HUES48 (cell line): ENCODE measurements around the gene TSPO2.

Source experiments
- H3K27ac ChIP-seq: one replicate; pipeline ENCODE4 v1.7.0; 2013; ENCODE audit warnings: low read depth, low read length, inconsistent platforms
- H3K27me3 ChIP-seq: 2 replicates; pipeline ENCODE4 v1.6.1; 2013; ENCODE audit warnings: mild to moderate bottlenecking, low read length; ENCODE audit not compliant: control insufficient read depth, insufficient read depth
- H3K36me3 ChIP-seq: 2 replicates; pipeline ENCODE4 v1.6.1; 2013; ENCODE audit warnings: low read length; ENCODE audit not compliant: control insufficient read depth, insufficient read depth
- H3K4me1 ChIP-seq: 2 replicates; pipeline ENCODE4 v1.6.1; 2013; ENCODE audit warnings: mild to moderate bottlenecking, low read length; ENCODE audit not compliant: control insufficient read depth, insufficient read depth
- H3K4me3 ChIP-seq: 2 replicates; pipeline ENCODE4 v1.5.1; 2013; ENCODE audit warnings: mild to moderate bottlenecking, low read depth, low read length
- H3K9ac ChIP-seq: 2 replicates; pipeline ENCODE4 v1.6.1; 2013; ENCODE audit warnings: mild to moderate bottlenecking, low read depth, low read length, moderate library complexity
- H3K9me3 ChIP-seq: 2 replicates; pipeline ENCODE4 v1.6.1; 2013; ENCODE audit warnings: low read length; ENCODE audit not compliant: control insufficient read depth, insufficient read depth

The TSPO2 gene

GRCh38 chr6:41051873-41052272, 9.6 kb downstream of the TSPO2 start:
- Histone ChIP-seq H3K9ac (no peak overlapping the region), H3K9me3 (no peaks in the 10 kb centered on the region), H3K4me1 (no peaks in the 10 kb centered on the region; the same call in 1 of the 2 replicates), H3K27me3 (no peaks in the 10 kb centered on the region), H3K36me3 (no peaks in the 10 kb centered on the region), H3K27ac (no peak overlapping the region), H3K4me3 (no peak overlapping the region)

- Histone ChIP-seq H3K9ac (no peak within 1 kb of the TSS), H3K27ac (no peak within 1 kb of the TSS)
These were observed 10.8 kb downstream of the TSPO2 start, which contains the start of gene APOBEC2 for GRCh38 chr6:41053041-41053440. TSS of gene APOBEC2 (plus strand) at chr6:41053202. CDS start at chr6:41053348, 146 bp downstream.

GRCh38 chr6:41054511-41054910, 12.2 kb downstream of the TSPO2 start:
- Histone ChIP-seq H3K9me3 (no peaks in the 10 kb centered on the region), H3K4me3 (no peak overlapping the region), H3K36me3 (no peaks in the 10 kb centered on the region), H3K4me1 (peaks cover 9% of the 10 kb centered on the region; the same call in 1 of the 2 replicates), H3K9ac (no peak overlapping the region), H3K27me3 (no peaks in the 10 kb centered on the region), H3K27ac (no peak overlapping the region)

More at GRCh38 chr6:41053041-41053440, 10.8 kb downstream of the TSPO2 start, which contains the start of gene APOBEC2:
- no peaks in the 10 kb centered on the region; the same call in 1 of the 2 replicates for H3K4me1 ChIP-seq
- no peak within 1 kb of the TSS for H3K4me3 ChIP-seq
- H3K9me3 ChIP-seq: no peaks in the 10 kb centered on the region
- H3K36me3 ChIP-seq: no peaks in the 10 kb centered on the region
- no peaks in the 10 kb centered on the region for H3K27me3 ChIP-seq

- Histone ChIP-seq H3K4me3 (no peak overlapping the region), H3K9me3 (no peaks in the 10 kb centered on the region), H3K27ac (no peak overlapping the region), H3K4me1 (peaks cover 15% of the 10 kb centered on the region; the same call in 1 of the 2 replicates), H3K27me3 (no peaks in the 10 kb centered on the region), H3K36me3 (no peaks in the 10 kb centered on the region), H3K9ac (no peak overlapping the region)
These were observed 12.9 kb downstream of the TSPO2 start for GRCh38 chr6:41055149-41055548.

- no peak overlapping the region for H3K27ac ChIP-seq
- H3K27me3 ChIP-seq: no peaks in the 10 kb centered on the region
- no peak overlapping the region for H3K4me3 ChIP-seq
- H3K9me3 ChIP-seq: no peaks in the 10 kb centered on the region
- peaks cover 15% of the 10 kb centered on the region; the same call in 1 of the 2 replicates for H3K4me1 ChIP-seq
- H3K9ac ChIP-seq: no peak overlapping the region
- H3K36me3 ChIP-seq: no peaks in the 10 kb centered on the region
These were observed 14.7 kb downstream of the TSPO2 start for GRCh38 chr6:41056768-41057490.

GRCh38 chr6:41058783-41059181, 16.5 kb downstream of the TSPO2 start:
- Histone ChIP-seq H3K9me3 (no peaks in the 10 kb centered on the region), H3K27ac (no peak overlapping the region), H3K36me3 (peaks cover under 1% of the 10 kb centered on the region), H3K9ac (no peak overlapping the region), H3K4me1 (peaks cover 15% of the 10 kb centered on the region; the same call in 1 of the 2 replicates), H3K4me3 (no peak overlapping the region), H3K27me3 (no peaks in the 10 kb centered on the region)

GRCh38 chr6:41059556-41059955, 17.3 kb downstream of the TSPO2 start:
- no peak overlapping the region for H3K9ac ChIP-seq
- no peak overlapping the region for H3K27ac ChIP-seq
- no peaks in the 10 kb centered on the region for H3K9me3 ChIP-seq
- peaks cover 9% of the 10 kb centered on the region for H3K36me3 ChIP-seq
- no peaks in the 10 kb centered on the region for H3K27me3 ChIP-seq
- H3K4me3 ChIP-seq: no peak overlapping the region
- peaks cover 15% of the 10 kb centered on the region; the same call in 1 of the 2 replicates for H3K4me1 ChIP-seq

- Histone ChIP-seq H3K4me1 (peaks cover 15% of the 10 kb centered on the region; the same call in 1 of the 2 replicates), H3K27me3 (no peaks in the 10 kb centered on the region), H3K9me3 (no peaks in the 10 kb centered on the region), H3K27ac (no peak overlapping the region), H3K9ac (no peak overlapping the region), H3K36me3 (peaks cover 25% of the 10 kb centered on the region), H3K4me3 (no peak overlapping the region)
These were observed 19.0 kb downstream of the TSPO2 start for GRCh38 chr6:41061196-41061726.

- peaks cover 15% of the 10 kb centered on the region; the same call in 1 of the 2 replicates for H3K4me1 ChIP-seq
- no peak overlapping the region for H3K4me3 ChIP-seq
- H3K36me3 ChIP-seq: peaks cover 30% of the 10 kb centered on the region
- H3K9me3 ChIP-seq: no peaks in the 10 kb centered on the region
- H3K9ac ChIP-seq: no peak overlapping the region
- no peaks in the 10 kb centered on the region for H3K27me3 ChIP-seq
- H3K27ac ChIP-seq: no peak overlapping the region
These were observed 19.8 kb downstream of the TSPO2 start for GRCh38 chr6:41062056-41062455.

- H3K27ac ChIP-seq: peak overlapping the region; percentile 48
- peaks cover 12% of the 10 kb centered on the region; the same call in 1 of the 2 replicates for H3K4me1 ChIP-seq
- no peaks in the 10 kb centered on the region for H3K27me3 ChIP-seq
- peaks cover 48% of the 10 kb centered on the region for H3K36me3 ChIP-seq
- H3K4me3 ChIP-seq: no peak overlapping the region
- no peak overlapping the region for H3K9ac ChIP-seq
- H3K9me3 ChIP-seq: no peaks in the 10 kb centered on the region
These were observed 21.6 kb downstream of the TSPO2 start for GRCh38 chr6:41063884-41064285.

- Histone ChIP-seq H3K27me3 (no peaks in the 10 kb centered on the region), H3K9ac (no peak overlapping the region), H3K9me3 (no peaks in the 10 kb centered on the region), H3K4me1 (0 out of 2 replicates have a peak, but pooled peaks cover 3% of the 10 kb centered on the region), H3K36me3 (peaks cover 57% of the 10 kb centered on the region), H3K4me3 (no peak overlapping the region), H3K27ac (peak overlapping the region; percentile 18)
These were observed 22.6 kb downstream of the TSPO2 start for GRCh38 chr6:41064841-41065240.
